ENCODE measurements around the gene GRHL1.

- no peak for TF ChIP-seq CTCF (IDR thresholded peaks at IDR 0.05; ENCODE audit: low read depth, low read length, missing input control)
- TF ChIP-seq, protein P1, sequence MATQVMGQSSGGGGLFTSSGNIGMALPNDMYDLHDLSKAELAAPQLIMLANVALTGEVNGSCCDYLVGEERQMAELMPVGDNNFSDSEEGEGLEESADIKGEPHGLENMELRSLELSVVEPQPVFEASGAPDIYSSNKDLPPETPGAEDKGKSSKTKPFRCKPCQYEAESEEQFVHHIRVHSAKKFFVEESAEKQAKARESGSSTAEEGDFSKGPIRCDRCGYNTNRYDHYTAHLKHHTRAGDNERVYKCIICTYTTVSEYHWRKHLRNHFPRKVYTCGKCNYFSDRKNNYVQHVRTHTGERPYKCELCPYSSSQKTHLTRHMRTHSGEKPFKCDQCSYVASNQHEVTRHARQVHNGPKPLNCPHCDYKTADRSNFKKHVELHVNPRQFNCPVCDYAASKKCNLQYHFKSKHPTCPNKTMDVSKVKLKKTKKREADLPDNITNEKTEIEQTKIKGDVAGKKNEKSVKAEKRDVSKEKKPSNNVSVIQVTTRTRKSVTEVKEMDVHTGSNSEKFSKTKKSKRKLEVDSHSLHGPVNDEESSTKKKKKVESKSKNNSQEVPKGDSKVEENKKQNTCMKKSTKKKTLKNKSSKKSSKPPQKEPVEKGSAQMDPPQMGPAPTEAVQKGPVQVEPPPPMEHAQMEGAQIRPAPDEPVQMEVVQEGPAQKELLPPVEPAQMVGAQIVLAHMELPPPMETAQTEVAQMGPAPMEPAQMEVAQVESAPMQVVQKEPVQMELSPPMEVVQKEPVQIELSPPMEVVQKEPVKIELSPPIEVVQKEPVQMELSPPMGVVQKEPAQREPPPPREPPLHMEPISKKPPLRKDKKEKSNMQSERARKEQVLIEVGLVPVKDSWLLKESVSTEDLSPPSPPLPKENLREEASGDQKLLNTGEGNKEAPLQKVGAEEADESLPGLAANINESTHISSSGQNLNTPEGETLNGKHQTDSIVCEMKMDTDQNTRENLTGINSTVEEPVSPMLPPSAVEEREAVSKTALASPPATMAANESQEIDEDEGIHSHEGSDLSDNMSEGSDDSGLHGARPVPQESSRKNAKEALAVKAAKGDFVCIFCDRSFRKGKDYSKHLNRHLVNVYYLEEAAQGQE (IDR thresholded peaks at IDR 0.05): no peak
- no peak for TF ChIP-seq RAD21 (IDR thresholded peaks at IDR 0.05)
- TF ChIP-seq, protein P2, sequence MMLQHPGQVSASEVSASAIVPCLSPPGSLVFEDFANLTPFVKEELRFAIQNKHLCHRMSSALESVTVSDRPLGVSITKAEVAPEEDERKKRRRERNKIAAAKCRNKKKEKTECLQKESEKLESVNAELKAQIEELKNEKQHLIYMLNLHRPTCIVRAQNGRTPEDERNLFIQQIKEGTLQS (IDR thresholded peaks at IDR 0.05): no peak
- TF ChIP-seq SP1 (IDR thresholded peaks at IDR 0.05): no peak
- no peak for TF ChIP-seq JUND (IDR thresholded peaks at IDR 0.05)
- TF ChIP-seq EGR1 (IDR thresholded peaks at IDR 0.05; ENCODE audit: low read depth in 2 of 2): no peak
- TF ChIP-seq, protein P3, sequence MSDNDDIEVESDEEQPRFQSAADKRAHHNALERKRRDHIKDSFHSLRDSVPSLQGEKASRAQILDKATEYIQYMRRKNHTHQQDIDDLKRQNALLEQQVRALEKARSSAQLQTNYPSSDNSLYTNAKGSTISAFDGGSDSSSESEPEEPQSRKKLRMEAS (IDR thresholded peaks at IDR 0.05): no peak
Measured at GRCh38 chr2:10000541-10000940, 49.0 kb downstream of the GRHL1 start.

All from liver (tissue), 3 donors.